GM12878 (cell line): ENCODE results near the gene SVOP. TPM values are rescaled to one million over a fixed set of nuclear protein-coding genes. Genes with fewer than 3 reads are reported as not detected.

ENCODE experiments used
- ATAC-seq: fragments of 200-7000 bp; cut with Tn5 transposase; 3 replicates; pipeline ENCODE4 v1.9.1; 2020; ENCODE audit warnings: mild to moderate bottlenecking, moderate library complexity
- BruUV-seq: library from RNA; stranded (reverse); fragments of 400-500 nt; replicated peaks from 2 replicates; lab custom pipeline; 2021; lab: Mats Ljungman, UMichigan
- CTCF ChIA-PET: fragments of 300-600 bp; sonication (Branson Sonifier 250); formaldehyde crosslinking; extraction: SDS; loops from one replicate; lab custom pipeline; 2021; ENCODE audit warnings: inconsistent platforms; lab: Yijun Ruan, JAX
- POLR2A ChIA-PET: fragments of 350-600 bp; formaldehyde crosslinking; extraction: SDS; loops from one replicate; lab custom pipeline; 2021; ENCODE audit warnings: inconsistent platforms; lab: Charles Lee
- RAD21 ChIA-PET: fragments of 300-600 bp; sonication (Branson Sonifier 250); formaldehyde crosslinking; loops from one replicate; lab custom pipeline; 2023; ENCODE audit warnings: antibody characterized with exemption; ENCODE audit not compliant: unreplicated experiment; lab: Charles Lee
- SMC1A ChIA-PET: fragments of 300-600 bp; sonication (Branson Sonifier 250); formaldehyde crosslinking; loops from one replicate; lab custom pipeline; 2023; ENCODE audit not compliant: unreplicated experiment, uncharacterized antibody; lab: Charles Lee
- DNase-seq: peaks from one replicate; pipeline ENCODE4 v3.0.0-alpha.2; 2011; ENCODE audit warnings: low read depth, low spot score
- FAIRE-seq: peaks from 3 replicates; lab custom pipeline; 2011; peaks lifted over from hg19 to GRCh38; lab: Jason Lieb, UNC
- H2AFZ ChIP-seq: 2 replicates; pipeline ENCODE4 v1.6.0; 2011; ENCODE audit warnings: low read depth, low read length, control low read depth; ENCODE audit not compliant: control insufficient read depth
- H3K27ac ChIP-seq: 2 replicates; pipeline ENCODE4 v1.5.1; 2011; ENCODE audit warnings: control low read depth; ENCODE audit not compliant: control insufficient read depth, insufficient read depth
- H3K27me3 ChIP-seq, 2 experiments: replicated peaks in 1 of 2; 2 replicates each; pipeline versions ENCODE4 v1.6.0 to v1.6.1; 2011; ENCODE audit warnings: low read length in 1 of 2; ENCODE audit not compliant: control insufficient read depth in 2 of 2, insufficient read depth in 2 of 2
- H3K36me3 ChIP-seq, 2 experiments: 2 replicates each; pipeline ENCODE4 v1.5.1; 2011; ENCODE audit warnings: low read length in 1 of 2; ENCODE audit not compliant: control insufficient read depth in 2 of 2, insufficient read depth in 2 of 2
- H3K4me1 ChIP-seq: 2 replicates; pipeline ENCODE4 v1.6.1; 2011; ENCODE audit warnings: mild to moderate bottlenecking, low read length, moderate library complexity, mixed read lengths; ENCODE audit not compliant: control insufficient read depth, insufficient read depth
- H3K4me2 ChIP-seq: 2 replicates; pipeline ENCODE4 v1.6.0; 2011; ENCODE audit warnings: control low read depth; ENCODE audit not compliant: control insufficient read depth, insufficient read depth
- H3K4me3 ChIP-seq: fragments of 200-600 bp; sonication (generic); 2 replicates; pipeline ENCODE4 v1.5.1; 2016
- H3K79me2 ChIP-seq: 2 replicates; pipeline ENCODE4 v1.6.0; 2011; ENCODE audit warnings: low read length; ENCODE audit not compliant: control insufficient read depth, insufficient read depth
- H3K9ac ChIP-seq: 2 replicates; pipeline ENCODE4 v1.8.0; 2011; ENCODE audit warnings: low read length, control low read depth, mixed read lengths; ENCODE audit not compliant: control insufficient read depth, insufficient read depth
- H3K9me3 ChIP-seq: replicated peaks from 3 replicates; pipeline ENCODE4 v1.5.1; 2011; ENCODE audit warnings: mild to moderate bottlenecking, low read length; ENCODE audit not compliant: control insufficient read depth, insufficient read depth
- H4K20me1 ChIP-seq: 2 replicates; pipeline ENCODE4 v1.6.0; 2011; ENCODE audit not compliant: control insufficient read depth, insufficient read depth
- MLLT1 ChIP-seq: fragments of 450-650 bp; IDR thresholded peaks from 2 replicates; pipeline ENCODE4 v1.6.1; 2016; ENCODE audit warnings: mild to moderate bottlenecking
- SRF ChIP-seq, 2 experiments: IDR thresholded peaks; 2 replicates each; pipeline ENCODE4 v1.6.1; 2011; ENCODE audit warnings: low read depth in 2 of 2, low read length in 2 of 2, mild to moderate bottlenecking in 1 of 2, moderate library complexity in 1 of 2
- ZNF217 ChIP-seq: fragments of 450-650 bp; IDR thresholded peaks from 2 replicates; pipeline ENCODE4 v1.6.1; 2017; ENCODE audit warnings: antibody characterized with exemption, mild to moderate bottlenecking
- WGBS: methylation state at CpG from one replicate; pipeline ENCODE4 v1.1.6; 2016; ENCODE audit warnings: low lambda C conversion rate; ENCODE audit not compliant: insufficient replicate concordance, insufficient coverage; ENCODE audit errors: missing lambda C conversion rate; 5-methylcytosine and 5-hydroxymethylcytosine counted together
- in situ Hi-C: fragments of 300-500 bp; cut with MboI; formaldehyde crosslinking; loops from 9 replicates; pipeline ENCODE4 v1.14.3; 2018; ENCODE audit warnings: mixed read lengths
- intact Hi-C: fragments of 100-400 bp; cut with micrococcal nuclease; formaldehyde crosslinking; loops from one replicate; pipeline ENCODE4 v1.14.2; 2022; ENCODE audit not compliant: unreplicated experiment
- polyA plus RNA-seq, 11 experiments: library from polyadenylated mRNA; depleted of rRNA in 4 of 11; unstranded in 6 of 11; stranded (reverse) in 5 of 11; fragments of >200 nt; fragmentation: Nextera tagmentation in 4 of 11; fragmentation: Illumina TruSeq in 1 of 11; extraction: Ambion mirVana in 4 of 11; extraction: Trizol in 1 of 11; gene quantifications; 1 replicate in 1 of 11; 2 replicates in 10 of 11; pipeline versions ENCODE4 v1.2.1 to v1.2.3, GENCODE V29; 2011 to 2016; ENCODE audit warnings: inconsistent platforms in 2 of 11, missing spikeins in 2 of 11, low read depth in 1 of 11
- total RNA-seq, 4 experiments: library from RNA; depleted of rRNA in 3 of 4; stranded (reverse); fragments of >200 nt in 3 of 4; fragmentation: Illumina TruSeq in 1 of 4; extraction: Trizol in 1 of 4; gene quantifications; 2 replicates each; pipeline versions ENCODE4 v1.2.1 to v1.2.3, GENCODE V29; 2013 to 2021
- TF ChIP-seq, protein P1 (sequence below), 3 experiments: IDR thresholded peaks in 2 of 3; conservative IDR thresholded peaks in 1 of 3; 2 replicates each; pipeline ENCODE4 v1.5.1; 2011; ENCODE audit warnings: low read depth in 3 of 3, low read length in 3 of 3, mild to moderate bottlenecking in 3 of 3, control low read depth in 2 of 3, moderate library complexity in 2 of 3, inconsistent platforms in 1 of 3, mixed read lengths in 1 of 3; ENCODE audit not compliant: control insufficient read depth in 2 of 3, insufficient read depth in 1 of 3; ENCODE audit errors: extremely low read depth in 1 of 3

Gene SVOP
- total and polyA plus RNA-seq, 10 of the 15 experiments (the other 5 are each of a cell fraction or from before 2014, with no cell fraction given), result under 0.01 TPM; not detected in 9

- in situ Hi-C loops (no loop called here), intact Hi-C loops (loop anchor here (5.0 kb wide), 1 partner anchor 124 kb away; the partner anchor contains the start of gene ALKBH2)
- peak; percentile 51; the same call in 2 of the 3 replicates for ATAC-seq
- ChIA-PET SMC1A (no interaction called here), RAD21 (interaction anchor here (1.2 kb wide), 1 partner anchor 128 kb away, joined by 3 read pairs; no protein-coding TSS in a partner anchor), POLR2A (no interaction called here), CTCF (no interaction called here)
- Histone ChIP-seq H3K9ac (no peak overlapping the region), H3K36me3 (no peaks in the 10 kb centered on the region), H3K4me3 (no peak overlapping the region), H3K9me3 (no peaks in the 10 kb centered on the region), H3K4me1 (no peaks in the 10 kb centered on the region), H4K20me1 (no peaks in the 10 kb centered on the region), H3K79me2 (no peaks in the 10 kb centered on the region), H3K27me3 (no peaks in the 10 kb centered on the region), H3K27ac (no peak overlapping the region), H2AFZ (no peak overlapping the region), H3K4me2 (no peak overlapping the region)
- no peak for DNase-seq
- peak; percentile 54 for FAIRE-seq
- 49% methylated on average over 2 of the region's 2 CpGs for WGBS
- BruUV-seq, result no TSS peak
- TF ChIP-seq, protein P1, sequence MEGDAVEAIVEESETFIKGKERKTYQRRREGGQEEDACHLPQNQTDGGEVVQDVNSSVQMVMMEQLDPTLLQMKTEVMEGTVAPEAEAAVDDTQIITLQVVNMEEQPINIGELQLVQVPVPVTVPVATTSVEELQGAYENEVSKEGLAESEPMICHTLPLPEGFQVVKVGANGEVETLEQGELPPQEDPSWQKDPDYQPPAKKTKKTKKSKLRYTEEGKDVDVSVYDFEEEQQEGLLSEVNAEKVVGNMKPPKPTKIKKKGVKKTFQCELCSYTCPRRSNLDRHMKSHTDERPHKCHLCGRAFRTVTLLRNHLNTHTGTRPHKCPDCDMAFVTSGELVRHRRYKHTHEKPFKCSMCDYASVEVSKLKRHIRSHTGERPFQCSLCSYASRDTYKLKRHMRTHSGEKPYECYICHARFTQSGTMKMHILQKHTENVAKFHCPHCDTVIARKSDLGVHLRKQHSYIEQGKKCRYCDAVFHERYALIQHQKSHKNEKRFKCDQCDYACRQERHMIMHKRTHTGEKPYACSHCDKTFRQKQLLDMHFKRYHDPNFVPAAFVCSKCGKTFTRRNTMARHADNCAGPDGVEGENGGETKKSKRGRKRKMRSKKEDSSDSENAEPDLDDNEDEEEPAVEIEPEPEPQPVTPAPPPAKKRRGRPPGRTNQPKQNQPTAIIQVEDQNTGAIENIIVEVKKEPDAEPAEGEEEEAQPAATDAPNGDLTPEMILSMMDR (IDR thresholded peaks at IDR 0.05 in 2 of 3, conservative IDR thresholded peaks at IDR 0.05 in 1 of 3; ENCODE audit: control insufficient read depth in 2 of 3, extremely low read depth in 1 of 3, insufficient read depth in 1 of 3, low read depth in 3 of 3, low read length in 3 of 3), result peak; percentile 30 to 60 (median 45)
- TF ChIP-seq MLLT1 (peak; percentile 83), ZNF217 (no peak), SRF (IDR thresholded peaks at IDR 0.05; ENCODE audit: low read depth in 2 of 2, low read length in 2 of 2) (peak in 1 of 2 experiments; percentile 73; a peak in 1 of 4 replicates)
Observed at GRCh38 chr12:108967869-108968540, 52.9 kb downstream of the SVOP start.
